Measurements from ENCODE around the gene ATXN1. TPM values are rescaled to one million over a fixed set of nuclear protein-coding genes. Genes with fewer than 3 reads are reported as not detected.

The ATXN1 gene
- total RNA-seq, 1 experiment from 2014 or later: 5.6 TPM

GRCh38 chr6:16394632-16395031 is 366.6 kb downstream of the ATXN1 start:
- no peak overlapping the region for H2BK20ac ChIP-seq (ENCODE audit: low read depth, low read length, poor library complexity, severe bottlenecking)

More at GRCh38 chr6:16394632-16395031, 366.6 kb downstream of the ATXN1 start:
- Histone ChIP-seq H3K23me2 (ENCODE audit: insufficient read length, low read depth, low read length, poor library complexity, severe bottlenecking) (no peaks in the 10 kb centered on the region), H2BK15ac (ENCODE audit: low read depth, low read length) (no peak overlapping the region), H3K9me3 (ENCODE audit: control insufficient read depth, low read depth, low read length) (no peaks in the 10 kb centered on the region), H3K14ac (ENCODE audit: insufficient read depth, low read length) (no peak overlapping the region), H3K4me1 (ENCODE audit: insufficient read depth, low read length) (no peaks in the 10 kb centered on the region), H3K4ac (ENCODE audit: low read depth, low read length) (no peak overlapping the region), H3K23ac (ENCODE audit: insufficient read length, low read depth, low read length) (no peak overlapping the region), H3K27ac (ENCODE audit: insufficient read length, low read depth, low read length) (no peak overlapping the region), H3K56ac (ENCODE audit: insufficient read length, low read depth, low read length) (no peak overlapping the region), H3K27me3 (ENCODE audit: insufficient read depth, low read length) (no peaks in the 10 kb centered on the region), H4K5ac (ENCODE audit: insufficient read length, low read depth, low read length) (no peak overlapping the region), H2BK120ac (ENCODE audit: low read depth, low read length, poor library complexity, severe bottlenecking) (no peak overlapping the region), H2AK5ac (ENCODE audit: insufficient read length, low read length) (no peak overlapping the region), H4K20me1 (ENCODE audit: control insufficient read depth, insufficient read depth, insufficient read length) (no peaks in the 10 kb centered on the region), H3K79me2 (ENCODE audit: insufficient read depth, low read length) (no peaks in the 10 kb centered on the region), H3K9ac (ENCODE audit: extremely low read depth, insufficient read length, low read length) (no peak overlapping the region), H3K79me1 (ENCODE audit: insufficient read depth, low read depth, low read length, poor library complexity, severe bottlenecking) (no peaks in the 10 kb centered on the region), H2BK12ac (ENCODE audit: insufficient read length, low read depth, low read length) (no peak overlapping the region), H3T11ph (ENCODE audit: low read length) (no peak overlapping the region), H3K4me2 (ENCODE audit: insufficient read depth, insufficient read length, low read length) (no peak overlapping the region), H4K8ac (replicated peaks; ENCODE audit: insufficient read length, low read depth, low read length) (no peak overlapping the region), H2BK5ac (ENCODE audit: insufficient read length, low read length) (no peak overlapping the region), H2AFZ (ENCODE audit: low read length) (no peak overlapping the region), H3K18ac (ENCODE audit: insufficient read length, low read depth, low read length) (no peak overlapping the region), H4K91ac (ENCODE audit: insufficient read length, low read depth, low read length) (no peak overlapping the region)
- TF ChIP-seq, protein P1, sequence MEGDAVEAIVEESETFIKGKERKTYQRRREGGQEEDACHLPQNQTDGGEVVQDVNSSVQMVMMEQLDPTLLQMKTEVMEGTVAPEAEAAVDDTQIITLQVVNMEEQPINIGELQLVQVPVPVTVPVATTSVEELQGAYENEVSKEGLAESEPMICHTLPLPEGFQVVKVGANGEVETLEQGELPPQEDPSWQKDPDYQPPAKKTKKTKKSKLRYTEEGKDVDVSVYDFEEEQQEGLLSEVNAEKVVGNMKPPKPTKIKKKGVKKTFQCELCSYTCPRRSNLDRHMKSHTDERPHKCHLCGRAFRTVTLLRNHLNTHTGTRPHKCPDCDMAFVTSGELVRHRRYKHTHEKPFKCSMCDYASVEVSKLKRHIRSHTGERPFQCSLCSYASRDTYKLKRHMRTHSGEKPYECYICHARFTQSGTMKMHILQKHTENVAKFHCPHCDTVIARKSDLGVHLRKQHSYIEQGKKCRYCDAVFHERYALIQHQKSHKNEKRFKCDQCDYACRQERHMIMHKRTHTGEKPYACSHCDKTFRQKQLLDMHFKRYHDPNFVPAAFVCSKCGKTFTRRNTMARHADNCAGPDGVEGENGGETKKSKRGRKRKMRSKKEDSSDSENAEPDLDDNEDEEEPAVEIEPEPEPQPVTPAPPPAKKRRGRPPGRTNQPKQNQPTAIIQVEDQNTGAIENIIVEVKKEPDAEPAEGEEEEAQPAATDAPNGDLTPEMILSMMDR (conservative IDR thresholded peaks at IDR 0.05): no peak
- Mint-ChIP-seq H3K27ac (no peak overlapping the region), H3K9me3 (no peaks in the 10 kb centered on the region), H3K4me3 (no peak overlapping the region), H3K36me3 (ENCODE audit: insufficient read depth in 1 of 3, low read depth in 3 of 3) (no peaks in the 10 kb centered on the region), H3K4me1 (no peaks in the 10 kb centered on the region), H3K27me3 (ENCODE audit: low read depth) (no peaks in the 10 kb centered on the region)
- DNase-seq: no peak
- WGBS (ENCODE audit: extremely low coverage, insufficient read length, low lambda C conversion rate): no CpG with 5 or more reads among the region's 2 CpGs
